HG03342 (cell line): Measurements from ENCODE around the gene TRIM15.
"Not testable (repeated sequence)": the region's sequence is repeated elsewhere in the genome, so short reads cannot be mapped to it uniquely, and the experiment has no call there.

ENCODE experiments used
- ATAC-seq: cut with Tn5 transposase; IDR thresholded peaks from one replicate; pipeline ENCODE4 v1.9.1; 2021; ENCODE audit warnings: mild to moderate bottlenecking, moderate library complexity; ENCODE audit not compliant: unreplicated experiment

Gene TRIM15

DNA sequence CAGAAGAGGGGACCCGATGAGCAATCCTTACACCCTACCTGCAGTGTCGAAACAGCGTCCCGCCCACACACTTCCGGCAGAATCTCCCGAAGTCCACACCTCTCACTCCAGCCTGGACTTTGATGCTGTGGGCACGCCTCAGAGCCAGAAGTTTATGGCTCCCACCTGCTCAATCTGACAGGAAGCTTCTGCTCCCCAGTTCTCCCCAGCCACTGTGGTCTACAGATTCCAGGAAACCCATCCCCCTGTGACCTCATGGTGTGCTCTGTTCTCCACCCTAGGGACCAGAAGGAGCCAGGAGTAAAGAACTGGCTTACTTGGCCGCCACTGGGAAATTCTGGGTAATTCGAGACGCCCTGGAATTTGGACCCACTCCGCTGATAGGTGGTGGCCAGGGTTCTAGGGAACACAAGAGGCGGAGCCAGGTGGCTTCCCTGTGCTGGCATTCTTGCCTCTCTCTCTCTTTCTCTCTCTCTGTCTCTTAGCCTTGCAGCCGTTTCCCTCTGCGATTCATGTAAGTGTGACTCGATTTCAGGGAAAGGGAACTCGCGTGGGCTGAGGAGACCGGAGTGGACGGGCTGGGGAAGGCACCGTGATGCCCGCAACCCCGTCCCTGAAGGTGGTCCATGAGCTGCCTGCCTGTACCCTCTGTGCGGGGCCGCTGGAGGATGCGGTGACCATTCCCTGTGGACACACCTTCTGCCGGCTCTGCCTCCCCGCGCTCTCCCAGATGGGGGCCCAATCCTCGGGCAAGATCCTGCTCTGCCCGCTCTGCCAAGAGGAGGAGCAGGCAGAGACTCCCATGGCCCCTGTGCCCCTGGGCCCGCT is at the start of gene TRIM15:
TSS of gene TRIM15 (plus strand) at position 457 of the 828 bp plus-strand sequence. CDS start at position 596, 139 bp downstream.
- no peak for ATAC-seq

DNA sequence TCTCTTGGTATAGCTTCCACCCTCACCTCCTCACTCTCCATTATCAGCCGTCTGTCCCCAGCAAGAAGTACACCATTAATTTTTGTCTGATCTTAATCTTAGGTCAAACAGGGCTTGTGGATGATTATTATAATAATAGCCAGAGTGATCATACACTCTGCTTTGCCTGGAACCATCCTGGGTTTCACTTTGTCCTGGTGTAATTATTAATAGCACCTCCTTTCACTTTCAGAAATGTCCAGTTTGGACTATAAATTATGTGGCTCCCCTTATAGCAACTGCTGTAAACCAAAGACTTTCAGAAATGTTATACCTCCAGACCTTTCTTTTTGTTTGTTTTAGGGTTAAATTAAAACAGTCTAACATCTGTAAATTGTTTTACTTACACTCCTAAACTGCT is 49.5 kb upstream of the TRIM15 start:
- no peak for ATAC-seq

DNA sequence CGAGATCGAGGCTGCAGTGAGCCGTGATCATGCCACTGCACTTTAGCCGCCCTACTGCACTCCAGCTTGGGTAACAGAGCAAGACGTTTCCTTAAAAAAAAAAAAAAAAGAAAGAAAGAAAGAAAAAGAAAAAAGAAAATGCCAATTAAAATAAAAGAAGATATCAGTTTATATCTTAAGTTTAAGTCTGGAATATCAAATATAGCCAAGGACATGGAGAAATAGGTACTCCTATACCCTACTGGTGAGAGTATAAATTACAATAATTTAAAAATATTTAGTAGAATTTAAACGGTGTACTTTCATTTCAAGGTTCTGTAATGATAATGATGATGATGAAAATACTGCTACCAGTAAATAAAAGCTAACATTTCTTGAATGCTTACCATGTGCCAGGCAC is 46.6 kb upstream of the TRIM15 start:
- ATAC-seq, result no peak

DNA sequence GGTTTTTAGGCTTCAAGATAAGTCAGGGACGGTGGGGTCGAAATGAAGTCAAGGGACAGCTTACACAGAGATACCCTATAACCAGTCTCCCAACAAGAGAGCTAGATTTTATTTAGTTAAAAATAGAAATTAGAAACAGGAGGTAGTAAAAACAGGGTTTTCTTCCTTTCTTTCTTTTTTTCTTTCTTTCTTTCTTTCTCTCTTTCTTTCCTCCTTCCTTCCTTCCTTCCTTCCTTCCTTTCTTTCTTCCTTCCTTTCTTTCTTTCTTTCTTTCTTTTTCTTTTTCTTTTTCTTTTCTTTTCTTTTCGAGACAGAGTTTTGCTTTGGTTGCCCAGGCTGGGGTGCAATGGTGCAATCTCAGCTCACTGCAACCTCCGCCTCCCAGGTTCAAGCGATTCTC is 44.7 kb upstream of the TRIM15 start:
- not testable (repeated sequence) for ATAC-seq

DNA sequence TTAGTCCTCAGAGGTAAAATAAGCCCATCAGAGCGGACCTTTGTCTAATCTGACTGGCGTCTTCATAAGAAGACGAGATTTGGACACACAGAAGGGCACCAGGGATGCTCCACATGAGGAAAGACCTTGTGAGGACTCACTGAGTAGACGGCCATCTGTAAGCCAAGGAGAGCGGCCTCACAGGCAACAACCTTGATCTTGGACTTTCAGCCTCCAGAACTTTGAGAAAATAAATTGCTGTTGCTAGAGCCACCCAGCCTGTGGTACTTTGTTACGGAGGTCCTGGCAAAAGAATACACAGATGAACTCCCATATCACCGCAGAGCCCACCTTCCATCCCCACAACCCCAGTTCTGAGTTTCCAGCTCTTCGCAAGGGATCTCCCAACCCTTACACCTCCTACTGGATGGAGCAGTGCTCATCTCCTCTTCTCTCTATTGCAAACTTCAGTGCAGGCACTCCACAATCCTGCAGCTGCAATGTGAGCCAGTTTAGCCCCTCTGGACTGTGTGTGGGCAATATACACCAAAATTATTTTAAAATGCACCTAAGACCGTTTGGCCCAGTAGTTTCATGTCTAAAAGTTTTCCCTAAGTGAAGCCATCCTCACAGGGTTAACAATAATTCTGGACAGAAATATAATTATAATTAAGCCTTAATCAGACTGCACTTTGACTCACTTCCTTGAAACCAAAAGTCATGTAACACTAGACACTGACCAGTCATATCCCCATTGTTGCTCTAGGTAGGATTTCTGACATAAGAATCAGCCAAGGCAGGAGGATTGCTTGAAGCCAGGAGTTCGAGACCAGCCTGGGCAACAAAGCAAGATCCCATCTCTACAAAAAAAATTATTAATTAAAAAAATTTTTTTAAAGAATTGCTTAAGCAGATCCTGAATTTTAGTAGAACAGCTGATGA is 41.6 kb upstream of the TRIM15 start:
- ATAC-seq, result no peak

DNA sequence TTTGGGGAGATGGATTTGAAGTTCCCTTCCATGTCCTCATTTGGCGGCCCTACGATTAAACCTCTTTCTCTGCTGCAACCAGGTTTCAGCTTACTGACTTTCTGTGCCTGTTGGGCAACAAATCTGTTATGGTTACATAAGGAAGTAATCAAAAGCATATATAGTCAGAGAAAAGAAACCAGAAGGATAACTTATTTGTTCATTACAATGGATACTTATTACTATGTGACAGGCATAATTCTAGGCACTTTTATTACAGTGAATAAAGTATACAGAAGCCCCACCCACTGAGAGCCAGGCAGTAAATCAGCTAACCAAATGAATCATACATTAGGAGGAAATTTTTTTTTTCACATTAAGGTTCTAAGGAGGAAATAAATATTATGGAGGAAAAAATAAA is 40.8 kb upstream of the TRIM15 start:
- no peak for ATAC-seq

DNA sequence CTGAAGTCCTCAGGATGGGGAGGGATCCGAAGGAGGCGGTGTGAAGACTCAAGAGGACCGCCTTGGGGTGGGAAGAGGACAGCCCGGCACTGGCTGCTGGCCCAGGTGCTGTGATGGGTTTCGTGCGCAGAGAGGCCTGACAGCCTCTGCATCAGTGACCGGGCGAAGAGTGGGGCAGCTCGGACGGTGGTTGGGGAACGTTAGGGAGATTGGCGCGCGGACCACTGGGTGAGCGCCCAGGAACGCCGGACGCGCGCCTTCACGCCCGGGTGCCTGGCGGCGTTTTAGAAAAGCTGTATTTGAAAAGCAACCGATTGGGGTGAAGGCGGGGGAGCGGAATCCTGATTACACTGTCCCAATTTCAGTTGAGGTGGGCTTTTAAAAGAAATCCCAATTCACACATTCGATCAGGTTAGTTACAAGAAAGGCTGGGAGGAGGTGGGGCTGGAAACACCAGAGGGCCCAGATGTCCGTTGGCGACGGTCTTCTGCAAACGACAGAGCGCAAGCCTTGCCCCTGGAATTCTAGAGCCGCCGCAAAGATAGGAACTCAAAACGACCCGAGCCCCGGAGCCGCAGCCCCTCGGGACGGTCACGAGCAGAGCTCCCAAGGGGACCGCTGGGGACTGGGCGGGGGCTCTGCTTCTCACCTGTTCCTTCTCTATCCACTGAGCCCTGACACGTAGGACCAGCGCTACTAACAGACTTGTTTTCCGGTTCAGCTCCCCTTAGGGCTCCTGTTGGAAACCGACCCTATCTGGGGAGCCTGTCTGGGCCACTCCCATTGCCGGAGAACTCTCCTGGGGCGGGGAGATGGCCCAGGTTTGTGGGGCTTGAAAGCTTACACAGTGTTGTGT is 35.9 kb upstream of the TRIM15 start:
- no peak for ATAC-seq

DNA sequence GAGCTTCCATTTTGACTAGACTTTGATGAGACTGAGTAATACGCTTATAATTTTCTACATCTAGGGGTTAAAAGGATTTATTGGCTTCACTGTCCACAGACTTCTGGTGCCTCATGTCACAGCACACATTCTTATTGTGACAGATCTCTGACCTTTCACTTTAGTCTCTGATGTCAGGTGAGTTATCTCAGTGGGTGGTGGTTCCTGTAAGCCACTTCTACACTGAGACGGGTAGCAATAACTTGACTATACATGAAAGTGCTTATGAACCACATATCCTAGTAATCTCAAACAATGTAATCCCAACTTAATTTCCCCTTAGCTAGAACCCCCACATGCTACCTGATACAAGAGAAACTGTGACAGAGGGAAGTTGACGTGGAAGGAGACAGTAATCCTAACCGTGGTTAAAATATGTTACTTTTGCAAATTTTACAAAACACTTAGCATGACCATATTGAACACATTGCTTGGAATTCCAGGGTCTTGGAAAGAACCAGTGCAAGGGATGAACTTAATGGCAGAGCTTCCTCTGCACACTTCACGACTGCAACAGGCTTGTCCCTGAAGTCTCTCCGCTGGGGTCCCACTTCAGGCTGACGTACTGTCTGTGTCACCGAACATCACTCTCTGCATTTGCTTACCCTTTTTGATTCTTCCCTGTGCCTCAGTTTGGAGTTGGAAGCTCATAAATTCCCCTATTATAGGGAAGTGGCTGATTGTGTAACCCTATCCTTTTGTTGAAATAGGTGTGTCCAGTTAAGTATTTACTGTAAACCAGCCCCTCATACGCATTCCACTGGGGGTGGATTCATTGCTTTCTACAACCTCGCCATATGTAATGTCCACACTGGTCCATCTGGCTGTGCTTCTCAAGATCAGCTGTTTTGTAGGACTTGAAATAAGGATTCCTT is 33.8 kb upstream of the TRIM15 start:
- ATAC-seq, result no peak

DNA sequence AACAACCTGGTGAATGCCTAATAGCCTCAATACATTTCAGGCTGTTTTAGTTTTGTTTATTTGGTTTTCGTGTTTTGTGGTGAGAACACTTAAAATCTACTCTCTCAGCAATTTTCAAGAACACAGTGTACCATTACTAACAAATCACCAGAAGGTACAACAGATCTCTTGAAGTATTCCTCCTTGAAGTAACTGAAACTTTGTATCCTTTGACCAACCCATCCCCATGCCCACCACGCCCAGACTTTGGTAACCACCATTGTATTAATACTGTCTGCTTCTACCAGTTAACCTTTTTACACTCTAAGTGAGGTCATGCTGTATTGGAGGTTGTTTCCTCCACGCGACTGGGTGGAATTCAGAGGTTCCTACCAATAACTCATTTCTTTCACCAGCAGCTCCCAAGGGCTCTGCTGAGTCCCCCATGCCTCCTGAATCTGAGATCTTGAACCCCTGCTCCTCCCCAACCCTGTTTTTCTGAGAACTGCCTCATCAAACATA is 33.1 kb upstream of the TRIM15 start:
- ATAC-seq, result no peak

DNA sequence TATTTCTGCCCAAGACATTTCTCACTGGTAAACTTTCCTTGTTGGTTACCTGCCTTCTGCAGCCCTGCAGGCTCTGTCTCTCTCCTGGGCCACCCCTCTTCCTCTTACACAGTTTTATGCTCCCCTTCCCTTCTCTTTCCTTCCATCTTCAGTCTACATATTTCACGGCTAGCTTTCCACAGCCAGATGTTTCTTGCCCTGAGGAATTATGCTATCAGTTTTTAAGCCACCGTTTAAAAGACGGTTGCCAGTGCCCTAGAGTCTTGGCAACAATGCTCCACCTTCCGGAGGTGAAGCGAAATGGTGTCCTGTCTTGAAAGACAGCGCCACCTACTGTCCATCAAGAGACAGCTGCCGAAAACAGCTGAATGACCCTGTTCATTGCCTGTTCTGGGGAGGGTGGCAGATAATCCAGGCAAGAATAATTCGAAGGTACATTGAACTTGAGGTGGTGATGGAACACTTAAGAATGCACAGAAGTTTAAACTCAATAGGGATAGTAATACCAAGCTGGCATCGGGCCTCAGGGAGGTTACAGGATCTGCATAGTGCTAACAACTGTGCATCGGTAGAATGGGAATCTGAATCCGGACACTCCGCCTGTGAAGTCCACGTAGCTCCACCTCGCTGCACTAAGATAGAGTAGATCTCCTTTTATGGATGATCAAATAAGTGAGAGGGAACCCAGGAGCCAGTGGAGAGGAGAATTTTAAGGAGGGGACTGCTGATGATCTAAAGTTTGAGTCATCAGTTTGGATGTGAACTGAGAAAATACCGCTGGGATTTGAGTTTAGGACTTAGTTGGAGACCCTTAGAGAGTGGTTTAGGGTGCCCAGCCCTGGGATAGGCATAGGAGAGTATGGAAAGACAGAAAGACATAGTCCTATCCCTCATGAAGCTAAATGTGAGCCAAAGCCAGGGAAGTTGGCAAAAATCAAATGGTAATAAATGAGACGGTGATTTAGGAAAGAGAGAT is 32.2 kb upstream of the TRIM15 start:
- ATAC-seq, result peak; percentile 68

DNA sequence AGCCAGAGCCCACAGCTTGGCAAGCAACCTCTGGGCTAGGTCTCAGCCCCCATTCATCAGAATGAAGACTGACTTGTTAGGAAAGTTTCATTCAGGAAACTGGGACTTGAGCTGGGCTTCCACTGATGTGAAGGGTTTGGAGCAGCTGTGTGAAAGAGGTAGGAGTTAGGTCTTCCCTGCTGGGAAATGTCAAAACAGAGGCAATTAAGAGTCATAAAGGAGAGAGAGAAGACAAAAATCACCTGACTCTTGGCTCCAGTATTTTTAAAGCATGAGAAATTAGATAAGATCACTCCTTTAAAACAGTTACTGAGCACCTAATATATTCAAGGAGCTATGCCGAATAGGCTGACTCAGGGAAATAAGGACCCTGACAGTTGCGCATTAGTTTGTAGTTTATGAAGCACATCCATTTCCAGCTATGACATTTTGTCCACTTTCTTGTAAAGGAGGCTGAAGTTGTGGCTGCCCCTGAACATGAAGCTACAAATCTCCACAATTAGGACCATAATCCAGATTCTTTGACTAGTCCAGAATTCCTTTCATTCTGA is 31.3 kb upstream of the TRIM15 start:
- ATAC-seq, result no peak

DNA sequence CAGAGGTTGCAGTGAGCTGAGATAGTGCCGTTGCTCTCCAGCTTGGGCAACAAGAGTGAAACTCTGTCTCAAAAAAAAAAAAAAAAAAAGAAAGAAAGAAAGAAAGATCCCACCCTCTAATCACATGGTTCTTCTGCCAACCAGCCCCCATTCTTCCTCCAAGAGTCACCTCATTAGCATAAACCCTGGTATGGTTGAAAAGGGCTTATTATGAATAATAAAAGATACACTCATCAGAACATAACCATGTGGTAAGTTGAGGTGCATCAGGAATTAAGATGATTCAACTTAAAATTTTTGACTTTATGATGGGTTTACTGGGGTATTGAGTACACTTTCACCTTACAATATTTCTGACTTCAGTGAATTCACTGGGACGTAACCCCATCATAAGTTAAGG is 28.2 kb upstream of the TRIM15 start:
- no peak for ATAC-seq

DNA sequence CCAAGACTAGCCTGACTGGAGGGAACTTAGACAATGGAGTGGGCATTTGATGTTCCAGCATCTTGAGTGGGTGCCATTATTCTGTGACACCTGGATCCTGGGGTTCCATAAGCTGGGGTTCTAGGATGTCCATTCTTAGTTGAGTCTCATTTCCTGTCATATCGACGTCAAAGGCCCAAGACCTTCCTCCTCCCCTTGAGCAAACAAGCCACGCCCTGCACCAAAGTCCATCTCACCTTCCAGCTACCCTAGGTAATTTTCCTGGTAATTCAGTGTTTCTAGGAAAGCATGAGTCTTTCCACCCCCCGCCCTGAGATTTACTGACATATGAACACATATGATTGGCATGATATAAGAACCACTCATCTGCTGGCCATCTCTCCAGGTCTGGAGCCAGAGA is 27.6 kb upstream of the TRIM15 start, which contains the start of gene TRIM40:
TSS of gene TRIM40 (plus strand) at position 384 of the 400 bp plus-strand sequence. CDS start 897 bp downstream, outside the sequence.
- no peak for ATAC-seq

DNA sequence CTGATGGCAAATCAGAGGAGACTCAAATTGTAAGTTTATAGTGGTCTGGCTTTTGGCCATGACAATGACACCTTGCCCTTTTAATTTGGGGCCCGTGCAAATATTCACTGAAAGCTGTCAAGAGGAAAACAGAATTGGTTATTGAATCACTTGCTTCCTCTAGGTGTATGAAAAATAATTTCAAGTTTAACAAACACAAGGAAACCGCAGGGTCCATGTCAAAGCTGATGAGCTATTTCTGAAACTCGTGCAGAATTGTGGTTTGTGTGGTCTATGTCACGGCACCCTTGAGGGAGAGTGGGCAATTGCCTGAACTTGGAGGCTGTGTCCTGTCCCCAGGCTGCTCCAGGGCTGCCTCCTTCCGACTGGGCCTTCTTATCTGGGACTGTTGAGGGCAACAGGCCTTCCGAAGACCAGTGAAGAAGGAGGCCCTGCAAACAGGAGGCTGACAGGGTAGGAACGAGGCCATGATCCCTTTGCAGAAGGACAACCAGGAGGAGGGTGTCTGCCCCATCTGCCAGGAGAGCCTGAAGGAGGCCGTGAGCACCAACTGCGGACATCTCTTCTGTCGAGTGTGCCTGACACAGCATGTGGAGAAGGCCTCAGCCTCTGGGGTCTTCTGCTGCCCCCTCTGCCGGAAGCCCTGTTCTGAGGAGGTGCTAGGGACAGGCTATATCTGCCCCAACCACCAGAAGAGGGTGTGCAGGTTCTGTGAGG is 26.6 kb upstream of the TRIM15 start:
- ATAC-seq, result no peak

DNA sequence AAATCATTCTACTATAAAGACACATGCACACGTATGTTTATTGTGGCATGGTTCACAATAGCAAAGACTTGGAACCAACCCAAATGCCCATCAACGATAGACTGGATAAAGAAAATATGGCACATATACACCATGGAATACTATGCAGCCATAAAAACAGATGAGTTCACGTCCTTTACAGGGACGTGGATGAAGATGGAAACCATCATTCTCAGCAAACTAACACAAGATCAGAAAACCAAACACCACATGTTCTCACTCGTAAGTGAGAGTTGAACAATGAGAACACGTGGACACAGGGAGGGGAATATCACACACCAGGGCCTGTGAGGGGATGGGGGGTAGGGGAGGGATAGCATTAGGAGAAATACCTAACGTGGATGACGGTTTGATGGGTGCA is 23.1 kb upstream of the TRIM15 start:
- ATAC-seq, result not testable (repeated sequence)

DNA sequence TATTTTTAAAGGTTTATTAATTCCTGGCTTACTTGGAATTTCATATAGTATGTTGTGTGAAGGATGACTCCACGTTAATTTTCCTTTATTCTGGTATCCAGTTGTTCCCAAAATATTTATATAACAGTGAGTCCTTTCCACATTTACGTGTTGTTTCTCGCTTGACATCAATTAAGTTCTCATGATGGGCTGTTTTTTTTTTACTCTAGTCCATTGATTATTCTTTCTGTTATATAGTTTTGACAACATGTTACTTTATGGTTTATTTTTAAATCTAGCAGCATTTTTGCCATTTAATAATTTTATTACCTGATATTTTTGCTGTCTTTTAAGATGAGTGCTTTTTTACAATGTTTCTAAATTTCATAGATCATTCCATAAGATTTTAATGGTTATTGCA is 20.7 kb upstream of the TRIM15 start:
- ATAC-seq, result no peak

DNA sequence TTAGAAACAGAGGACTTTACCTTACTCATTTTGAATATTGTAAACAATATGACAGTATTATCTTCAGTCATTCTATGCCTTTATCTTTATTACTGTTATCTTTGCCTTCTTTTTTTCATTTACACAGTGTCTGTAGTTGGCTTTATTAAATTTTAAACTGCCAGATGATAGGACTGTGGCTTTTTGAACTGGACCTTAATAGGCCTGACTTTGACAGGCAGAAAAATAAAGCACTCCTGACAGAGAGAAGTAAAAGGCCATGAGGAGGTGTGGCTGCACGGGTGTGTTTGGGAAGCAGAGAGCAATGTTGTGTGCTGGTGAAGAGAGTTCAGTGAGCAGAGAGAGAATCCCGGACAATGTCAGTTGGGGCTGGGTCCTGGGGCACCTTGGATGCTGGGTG is 19.6 kb upstream of the TRIM15 start:
- no peak for ATAC-seq
